NCI-H345 treated with DMSO at 0.1 percent for 48 hours (cell line): ENCODE measurements around the gene PTPRC.

Experiments
- DNase-seq: peaks from one replicate; lab custom pipeline; 2025; ENCODE audit not compliant: unreplicated experiment; lab: John Stamatoyannopoulos, UW

The PTPRC gene

DNA sequence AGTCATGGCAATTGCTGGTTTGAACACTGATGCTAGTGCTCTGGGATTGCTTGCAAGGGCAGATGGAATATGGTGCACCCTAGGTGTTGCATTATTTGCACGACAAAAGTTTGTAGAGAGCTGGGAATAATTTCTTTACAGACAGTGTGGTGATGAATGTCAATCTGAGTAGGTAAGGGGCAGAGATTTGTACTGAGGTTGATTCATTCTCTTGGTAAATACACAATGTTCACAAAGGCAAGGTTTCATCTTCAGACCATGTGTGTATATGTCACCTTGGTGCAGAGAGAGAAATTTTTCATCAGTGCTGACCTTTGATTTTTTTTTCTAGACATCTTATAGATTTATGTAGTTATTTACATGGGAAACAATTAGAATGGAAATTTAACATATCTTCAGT, 5.0 kb downstream of the PTPRC start:
- DNase-seq: no peak

DNA sequence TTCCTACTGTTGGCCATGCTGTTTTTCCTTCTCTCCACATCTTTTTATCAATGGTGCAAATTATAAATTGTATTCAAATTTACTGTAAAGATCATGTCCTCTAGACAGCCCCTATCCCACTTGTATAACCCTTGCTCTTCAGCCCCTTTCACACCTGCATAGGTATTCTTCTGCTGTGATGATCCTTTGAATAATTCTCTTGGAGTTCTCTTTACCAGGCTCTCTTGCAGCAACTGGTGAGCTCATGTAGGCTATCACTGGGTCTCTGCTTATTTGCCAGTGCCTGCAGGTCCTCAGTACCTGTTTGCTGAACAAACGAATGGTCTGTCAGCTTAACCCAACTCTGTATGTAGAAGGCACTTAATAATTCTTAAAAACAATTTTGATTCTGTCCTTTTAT, 8.2 kb downstream of the PTPRC start:
- no peak for DNase-seq

DNA sequence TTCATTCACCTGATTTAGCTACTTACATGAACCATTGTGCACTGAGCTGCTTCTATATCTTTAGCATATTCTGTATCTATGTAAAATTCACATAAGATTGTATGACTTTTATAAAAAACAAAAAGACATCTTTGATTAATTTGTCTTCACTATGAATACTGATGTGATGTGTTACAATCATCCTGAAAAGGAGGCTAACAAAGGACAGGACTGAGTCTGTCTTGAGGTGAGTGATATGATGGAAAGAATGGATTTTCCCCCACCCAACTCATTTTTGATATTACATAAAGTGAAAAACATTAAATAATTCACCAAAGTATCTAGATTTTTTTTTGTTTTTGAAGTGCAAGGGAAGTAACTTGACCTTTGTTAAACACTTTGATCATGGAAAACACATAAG, 9.8 kb downstream of the PTPRC start:
- DNase-seq: no peak

GRCh38 chr1:198649232-198649967, 10.6 kb downstream of the PTPRC start:
- no peak for DNase-seq

DNA sequence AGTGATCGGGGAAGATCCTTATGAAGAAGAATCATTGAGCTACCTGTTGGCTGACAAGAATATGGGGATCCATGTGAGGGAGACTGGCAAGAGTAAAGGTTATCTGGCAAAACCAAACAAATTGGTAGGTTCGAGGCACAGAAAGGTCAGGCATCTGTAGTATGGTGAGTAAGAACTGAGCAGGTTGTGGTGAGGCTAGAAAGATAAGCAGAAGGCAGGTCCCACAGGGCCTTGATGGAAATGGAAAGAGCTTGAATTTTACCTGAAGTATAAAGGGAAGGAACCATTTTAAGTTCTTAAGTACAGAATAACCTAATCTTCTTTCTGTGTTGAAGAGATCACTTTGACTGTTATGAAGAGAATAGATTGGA, 11.1 kb downstream of the PTPRC start:
- DNase-seq: no peak

GRCh38 chr1:198650506-198650905, 11.7 kb downstream of the PTPRC start:
- DNase-seq: no peak

DNA sequence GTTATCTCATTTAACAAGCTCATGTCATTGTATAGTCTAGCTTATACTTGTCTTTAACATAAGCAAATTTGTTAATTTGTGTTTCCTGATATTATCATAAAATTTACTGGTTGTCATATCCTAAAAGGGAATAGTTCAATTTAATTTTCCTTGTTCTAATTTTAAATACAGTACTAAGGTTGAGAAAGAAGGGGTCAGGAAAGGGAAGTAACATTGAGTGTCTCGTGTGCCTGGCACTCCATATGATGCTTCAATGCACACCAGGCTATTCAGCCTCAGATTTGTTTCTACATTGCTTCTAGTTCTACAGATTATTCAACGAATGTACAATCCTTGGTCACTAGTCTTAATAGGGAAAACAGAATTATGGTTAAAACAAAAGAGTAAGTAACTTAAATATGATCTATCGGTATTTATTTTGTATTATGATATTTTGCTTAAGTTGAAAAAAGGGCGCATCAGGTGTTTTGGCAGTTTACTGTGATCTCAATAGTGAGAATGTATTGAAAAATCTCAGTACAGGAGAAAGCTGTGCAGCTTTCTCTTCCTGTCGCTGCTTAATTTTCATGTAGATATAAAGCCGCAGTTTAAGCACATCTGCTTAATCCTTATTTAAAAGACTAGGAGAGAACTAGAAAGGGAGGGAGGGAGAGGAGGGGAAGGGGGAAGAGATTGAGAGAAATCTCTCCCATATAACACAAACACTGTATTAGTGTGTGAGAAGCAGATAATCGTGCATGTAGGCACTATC, 13.0 kb downstream of the PTPRC start:
- no peak for DNase-seq

DNA sequence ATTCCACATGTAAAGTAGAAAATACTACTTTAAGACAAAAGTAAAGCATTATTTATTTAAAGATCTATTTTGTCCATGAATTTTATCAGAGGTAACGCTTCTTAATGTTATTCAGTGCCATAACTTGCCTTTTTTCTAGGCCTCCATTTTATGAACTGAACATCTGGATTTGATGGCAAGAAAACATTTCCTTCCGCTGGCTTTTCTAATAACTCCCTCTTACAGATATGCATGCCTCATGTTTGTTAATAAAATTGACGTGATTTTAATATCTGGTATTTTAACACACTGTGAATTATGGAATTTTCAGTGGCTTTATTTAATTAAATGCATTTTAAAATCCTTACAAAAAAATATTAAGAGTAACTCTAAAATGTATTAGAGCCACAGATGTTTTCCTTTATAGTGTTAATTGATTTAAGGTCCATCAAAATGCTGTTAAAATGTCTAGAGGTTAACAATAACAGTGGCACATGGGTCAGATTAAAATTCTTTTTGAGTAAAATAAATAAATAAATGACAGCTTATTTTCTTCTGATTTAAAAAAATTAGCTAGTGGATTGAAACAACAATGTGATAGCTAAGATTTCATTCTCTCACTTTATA, 15.1 kb downstream of the PTPRC start:
- no peak for DNase-seq

- no peak for DNase-seq
Observed at GRCh38 chr1:198655459-198656121, 16.8 kb downstream of the PTPRC start.

GRCh38 chr1:198656500-198656932, 17.7 kb downstream of the PTPRC start:
- DNase-seq: no peak

- no peak for DNase-seq
Observed at GRCh38 chr1:198657550-198658064, 18.8 kb downstream of the PTPRC start.

GRCh38 chr1:198660341-198661261, 21.8 kb downstream of the PTPRC start:
- DNase-seq: no peak

GRCh38 chr1:198662821-198663220, 24.0 kb downstream of the PTPRC start:
- DNase-seq: no peak

GRCh38 chr1:198664068-198664788, 25.4 kb downstream of the PTPRC start:
- DNase-seq: no peak

DNA sequence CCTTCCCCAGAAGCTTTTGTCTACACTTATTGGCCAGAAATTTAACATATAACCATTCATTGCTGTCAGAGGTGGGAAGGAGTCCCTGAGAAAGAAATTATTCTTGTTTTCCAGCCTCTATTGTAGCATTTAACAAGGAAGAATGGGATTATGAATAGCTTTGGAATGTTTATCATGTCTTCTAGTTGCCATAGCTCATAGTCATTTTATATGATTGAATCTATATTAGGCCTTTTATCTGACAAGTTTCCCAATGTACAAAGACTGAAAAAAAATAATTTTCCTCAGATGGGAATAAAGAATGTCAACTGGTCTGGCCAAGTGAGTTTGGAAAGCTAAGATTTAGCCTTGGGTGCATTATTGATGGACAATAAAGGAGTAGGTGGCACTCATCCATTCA, 28.3 kb downstream of the PTPRC start:
- DNase-seq: no peak

DNA sequence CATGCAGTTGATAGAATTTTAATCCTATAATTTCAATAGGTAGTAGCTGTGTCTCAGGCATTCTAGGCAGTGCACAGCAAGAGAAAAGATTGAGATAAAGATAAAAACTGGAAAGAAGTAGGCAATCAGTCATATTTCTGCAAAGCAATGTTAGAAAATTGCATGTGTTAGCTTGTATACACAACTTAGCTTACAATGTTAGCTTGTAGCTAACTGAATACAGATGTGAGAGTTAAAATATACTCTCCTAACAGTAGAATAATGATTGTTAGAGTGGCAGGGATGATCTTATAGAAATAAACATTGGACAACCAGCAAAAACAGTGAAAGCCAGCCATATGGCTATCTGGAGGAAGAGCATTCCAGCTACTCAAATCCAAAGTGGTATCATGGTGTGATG, 29.0 kb downstream of the PTPRC start:
- DNase-seq: no peak

DNA sequence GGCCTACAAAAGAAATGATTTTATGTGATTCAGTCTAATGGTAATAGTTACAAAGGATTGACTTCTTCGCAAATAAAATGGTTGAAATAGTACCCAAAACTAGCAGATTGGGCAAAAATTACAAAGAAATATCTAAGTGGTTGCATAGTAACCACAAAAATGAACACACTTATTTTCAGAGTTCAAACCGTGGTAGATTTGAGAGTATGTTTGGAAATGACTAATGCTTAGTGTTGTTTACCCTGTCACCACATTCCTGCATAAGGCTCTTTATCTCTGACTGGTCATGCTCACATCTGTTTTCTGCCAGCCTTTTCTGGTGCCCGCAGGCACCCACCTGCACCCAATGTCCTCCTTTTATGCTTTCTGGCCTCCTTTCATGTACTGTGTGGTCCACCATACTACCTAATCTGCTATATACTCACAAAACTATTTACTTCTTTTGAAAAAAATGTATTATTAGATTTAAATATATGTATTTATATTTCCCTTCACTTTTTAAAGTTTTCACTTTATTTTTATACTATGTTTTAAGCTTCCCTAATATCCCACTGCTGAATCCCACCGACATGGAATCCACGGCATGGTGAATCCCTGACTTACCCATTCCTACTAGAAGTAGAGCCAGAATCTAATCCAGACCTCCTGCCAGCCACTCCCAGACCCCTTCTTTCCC, 30.3 kb downstream of the PTPRC start:
- no peak for DNase-seq

DNA sequence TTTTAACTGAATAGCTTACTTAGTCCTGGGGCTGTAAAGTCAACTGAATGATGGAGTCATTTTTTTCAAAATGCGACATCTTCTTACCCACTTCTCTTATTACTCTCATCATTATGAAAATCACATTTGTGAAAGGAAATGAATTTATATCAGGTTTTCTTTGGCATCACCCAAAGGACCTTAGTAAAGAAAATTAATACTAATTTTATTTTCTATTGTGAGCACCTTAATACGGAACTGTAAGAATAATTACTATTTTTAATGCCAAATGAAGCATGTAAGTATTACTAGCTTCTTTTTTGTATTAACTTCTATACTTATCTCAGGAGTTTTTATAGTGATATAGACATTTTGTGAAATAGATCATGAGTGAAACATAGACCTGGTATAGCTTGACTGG, 30.9 kb downstream of the PTPRC start:
- no peak for DNase-seq

DNA sequence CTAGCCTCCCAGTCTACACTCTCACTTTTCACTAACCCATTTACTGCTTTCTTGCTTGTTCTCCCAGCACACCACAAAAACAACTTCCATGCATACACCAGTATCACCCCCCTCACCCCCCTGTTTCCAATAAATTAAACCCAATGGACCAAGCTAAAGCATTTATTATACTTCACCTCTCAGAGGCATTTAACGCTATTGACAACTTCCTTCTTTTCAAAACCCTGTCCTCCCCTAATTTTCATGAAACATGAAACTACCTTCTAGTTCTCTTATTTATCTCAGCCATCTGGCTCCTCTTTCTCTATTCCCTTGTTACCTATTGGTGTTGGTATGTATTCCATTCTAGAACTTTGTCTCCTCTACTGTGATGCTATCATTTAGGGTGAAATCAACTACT, 32.3 kb downstream of the PTPRC start:
- no peak for DNase-seq
